ENCODE measurements around the gene BHLHA15.

BHLHA15 gene

DNA sequence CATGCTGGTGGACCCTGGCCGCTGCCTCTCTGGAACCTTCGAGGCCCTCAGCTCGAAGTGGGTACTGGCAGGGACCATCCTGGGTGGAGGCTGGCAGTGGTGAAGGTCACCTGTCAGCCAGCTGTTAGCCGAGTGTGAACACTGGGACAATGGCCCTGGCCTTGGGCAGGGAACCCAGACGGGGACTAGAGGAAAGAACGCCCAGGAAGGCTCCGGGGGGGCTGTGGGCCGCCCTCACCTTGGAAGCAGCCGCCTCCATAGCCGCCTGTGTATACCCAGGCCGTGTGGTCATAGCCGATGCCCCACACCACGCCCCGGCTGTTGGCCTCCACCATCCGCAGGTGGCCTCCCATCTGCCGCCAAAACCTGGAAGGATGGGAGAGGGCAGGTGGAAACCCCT, 17.6 kb downstream of the BHLHA15 start:
- DNase-seq = no peak

GRCh38 chr7:98229441-98229840, 18.2 kb downstream of the BHLHA15 start:
- no peak for DNase-seq

DNA sequence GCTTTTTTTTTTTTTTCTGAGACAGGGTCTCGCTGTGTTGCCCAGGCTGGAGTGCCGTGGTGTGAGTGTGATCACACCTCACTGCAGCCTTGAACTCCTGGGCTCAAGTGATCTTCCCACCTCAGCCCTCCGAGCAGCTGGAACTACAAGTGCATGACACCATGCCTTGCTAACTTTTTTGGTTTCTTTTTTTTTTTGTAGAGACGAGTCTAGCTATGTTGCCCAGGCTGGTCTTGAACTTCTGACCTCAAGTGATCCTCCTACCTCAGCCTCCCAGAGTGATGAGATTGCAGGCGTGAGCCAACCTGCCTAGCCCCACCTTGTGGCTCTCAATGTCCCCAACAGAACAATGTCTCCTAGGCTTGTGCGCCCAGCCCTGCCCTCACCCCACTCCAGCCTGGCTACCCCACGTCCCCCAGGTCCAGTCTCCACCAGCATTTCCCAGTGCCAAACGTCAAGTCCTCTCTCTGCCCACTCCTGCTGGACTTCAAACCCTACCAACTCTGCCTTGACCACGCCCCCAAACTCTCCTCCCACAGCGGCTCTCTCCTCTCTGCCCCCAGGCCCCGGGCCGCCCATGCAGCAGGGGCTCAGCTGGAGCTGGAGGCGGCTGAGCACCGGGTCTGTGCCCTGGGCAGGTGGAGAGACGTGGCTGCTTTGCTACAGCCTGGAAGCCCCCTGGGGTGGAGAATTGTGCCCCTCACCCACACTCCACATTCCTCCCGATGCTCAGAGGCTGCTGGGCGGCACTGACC, 18.9 kb downstream of the BHLHA15 start:
- DNase-seq = no peak

GRCh38 chr7:98230746-98231471, 19.7 kb downstream of the BHLHA15 start:
- no peak for DNase-seq

DNA sequence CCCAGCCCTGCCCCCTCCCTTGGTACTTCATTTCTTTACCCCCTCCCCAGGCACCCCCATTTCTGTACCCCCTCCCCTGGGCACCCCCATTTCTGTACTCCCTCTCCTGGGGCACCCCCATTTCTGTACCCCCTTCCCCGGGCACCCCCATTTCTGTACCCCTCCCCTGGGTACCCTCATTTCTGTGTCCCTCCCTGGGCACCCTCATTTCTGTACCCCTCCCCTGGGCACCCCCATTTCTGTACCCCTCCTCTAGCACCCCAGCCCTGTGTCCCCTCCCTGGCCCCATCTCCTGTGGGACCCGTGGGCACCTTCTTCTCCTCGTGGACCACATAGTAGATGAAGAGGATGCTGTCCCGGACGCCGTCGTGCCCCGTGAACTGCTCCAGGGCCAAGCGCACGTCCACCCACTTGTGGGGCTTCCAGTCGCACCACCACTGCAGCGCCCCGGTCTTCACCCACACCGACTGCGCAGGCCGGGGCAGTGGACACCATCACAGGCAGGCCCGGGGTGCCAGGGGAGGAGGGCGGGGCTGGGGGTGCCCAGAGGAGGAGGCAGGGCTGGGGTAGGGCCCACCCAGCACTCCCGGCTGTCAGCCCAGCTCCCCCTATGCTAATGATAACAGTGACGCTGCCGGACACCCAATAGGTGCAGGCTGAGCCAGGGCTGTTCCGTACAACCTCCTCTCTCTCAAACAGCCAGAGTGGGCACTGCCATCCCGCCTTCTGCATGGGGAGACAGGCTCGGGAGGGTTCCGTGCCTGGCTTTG, 20.4 kb downstream of the BHLHA15 start:
- no peak for DNase-seq

- DNase-seq = no peak
These were observed 21.0 kb downstream of the BHLHA15 start for GRCh38 chr7:98232263-98232585.

GRCh38 chr7:98232799-98233198, 21.6 kb downstream of the BHLHA15 start:
- DNase-seq = no peak

- no peak for DNase-seq
These were observed 22.2 kb downstream of the BHLHA15 start for GRCh38 chr7:98233219-98234070.

DNA sequence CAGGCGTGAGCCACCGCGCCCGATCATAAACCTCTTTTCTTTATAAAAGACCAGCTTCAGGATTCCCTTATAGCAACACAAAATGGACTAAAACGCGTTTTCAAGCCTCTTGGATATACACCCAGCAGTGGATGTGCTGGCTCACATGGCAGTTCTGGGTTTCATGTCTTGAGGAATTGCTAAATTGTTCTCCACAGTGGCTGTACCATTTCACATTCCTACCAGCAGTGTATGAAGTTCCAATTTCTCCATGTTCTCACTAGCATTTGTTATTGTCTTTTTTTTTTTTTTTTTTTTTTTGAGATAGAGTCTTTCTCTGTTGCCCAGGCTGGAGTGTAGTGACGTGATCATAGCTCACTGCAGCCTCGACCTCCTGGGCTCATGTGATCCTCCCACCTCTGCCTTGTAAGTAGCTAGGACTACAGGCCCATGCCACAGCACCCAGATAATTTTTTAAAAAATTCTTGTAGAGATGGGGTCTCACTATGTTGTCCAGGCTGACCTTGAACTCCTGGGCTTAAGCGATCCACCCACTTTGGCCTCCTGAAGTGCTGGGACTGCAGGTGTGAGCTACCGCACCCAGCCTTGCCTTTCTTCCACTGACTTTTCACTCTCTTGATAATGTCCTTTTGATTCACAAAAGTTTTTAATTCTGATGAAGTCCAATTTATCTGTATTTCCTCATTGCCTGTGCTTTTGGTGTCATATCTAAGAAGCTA, 23.3 kb downstream of the BHLHA15 start:
- DNase-seq = no peak

- DNase-seq = no peak
These were observed 24.7 kb downstream of the BHLHA15 start for GRCh38 chr7:98235901-98236300.

DNA sequence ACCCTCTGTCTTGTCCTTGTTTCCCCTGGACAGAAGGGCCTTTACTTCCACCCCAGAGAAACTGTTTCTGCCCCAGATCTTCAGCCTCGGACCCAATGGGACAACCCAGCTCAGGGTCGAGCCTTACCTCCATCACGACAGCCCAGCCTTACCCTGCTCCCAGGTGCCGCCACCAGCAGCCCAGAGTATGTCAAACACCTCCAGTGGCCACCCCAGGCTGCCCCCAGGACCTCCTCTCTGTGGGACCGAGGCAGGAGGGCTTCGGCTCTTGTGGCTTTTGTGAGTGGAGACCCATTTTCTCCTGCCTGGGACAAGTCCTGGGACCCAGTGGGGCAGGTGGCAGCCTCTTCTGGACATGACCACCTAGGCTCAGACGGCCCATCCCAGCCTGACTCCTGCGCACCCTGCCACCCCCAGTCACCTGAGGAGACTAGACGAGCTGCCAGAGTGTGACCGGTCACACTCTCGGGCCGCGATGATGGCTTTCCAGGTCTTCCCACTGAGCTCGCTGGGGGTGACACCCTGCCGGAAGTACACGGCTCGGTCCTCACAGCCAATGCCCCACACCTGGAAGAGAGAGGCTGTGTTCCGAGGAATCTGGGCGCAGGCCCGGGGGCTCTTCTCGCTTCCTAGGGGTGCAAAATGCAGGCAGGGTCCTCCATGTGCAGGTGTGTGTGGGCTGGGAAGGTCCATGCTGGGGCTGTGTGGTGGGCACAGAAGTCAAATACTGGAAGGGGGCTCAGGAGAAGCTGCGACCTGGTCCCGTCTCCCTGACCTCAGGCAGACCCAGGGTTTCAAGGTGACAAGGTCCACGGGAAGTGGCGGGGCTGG, 25.3 kb downstream of the BHLHA15 start:
- no peak for DNase-seq

DNA sequence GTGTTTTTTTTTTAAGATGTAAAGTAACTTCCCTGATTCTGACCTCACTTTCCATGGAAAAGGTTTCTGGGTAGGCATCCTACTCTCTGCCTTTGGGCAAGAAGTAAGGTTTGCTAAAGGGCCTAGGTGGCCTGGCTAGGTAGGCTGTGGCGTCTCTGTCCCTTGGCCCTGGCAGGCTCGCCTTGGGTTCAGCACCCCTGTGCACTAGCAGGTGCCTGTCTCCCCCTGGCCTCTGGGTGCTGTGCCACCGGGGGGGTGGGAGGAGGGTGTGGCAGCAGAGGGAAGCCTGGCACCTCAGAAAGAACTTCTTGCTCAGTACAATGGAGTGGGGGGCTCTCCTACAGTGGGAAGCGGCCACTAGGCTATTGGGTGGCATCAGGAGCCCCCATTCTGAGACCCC, 26.8 kb downstream of the BHLHA15 start:
- no peak for DNase-seq

GRCh38 chr7:98238976-98239375, 27.7 kb downstream of the BHLHA15 start:
- no peak for DNase-seq

DNA sequence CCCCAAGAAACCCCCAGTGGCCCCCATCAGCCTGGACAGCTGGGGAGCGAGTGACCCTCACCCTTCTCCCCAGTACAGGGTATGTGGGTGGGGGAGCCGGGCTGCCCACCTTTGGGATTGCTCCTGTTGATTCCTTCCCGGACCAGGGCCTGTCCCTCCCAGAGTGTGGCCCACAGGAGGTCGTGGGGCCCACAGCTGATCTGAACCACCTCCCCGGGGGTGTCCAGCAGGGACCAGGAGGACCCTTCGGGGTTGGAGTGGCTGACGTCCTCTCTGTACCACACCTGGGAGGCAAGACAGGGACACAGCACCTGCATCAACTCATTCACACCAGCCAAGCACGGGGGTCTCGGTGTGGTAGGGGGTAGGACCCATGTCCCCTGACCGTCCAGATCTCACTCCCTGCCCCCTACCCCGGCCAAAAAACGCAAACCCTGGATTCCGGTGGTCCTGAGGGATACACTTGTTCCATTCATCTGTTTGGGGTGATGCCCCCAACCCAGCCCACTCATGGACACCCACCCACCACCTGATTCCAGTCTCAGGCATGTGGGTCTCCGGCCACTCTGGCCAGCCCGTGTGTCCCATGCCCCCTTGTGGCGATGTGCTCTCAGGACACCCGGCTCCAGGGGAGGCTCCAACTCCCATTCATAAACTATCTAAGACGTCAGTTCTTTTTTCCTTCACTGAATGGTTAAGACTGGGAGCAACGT, 29.9 kb downstream of the BHLHA15 start:
- no peak for DNase-seq

GRCh38 chr7:98241674-98242241, 30.5 kb downstream of the BHLHA15 start:
- no peak for DNase-seq

GRCh38 chr7:98242342-98242741, 31.1 kb downstream of the BHLHA15 start:
- no peak for DNase-seq

- no peak for DNase-seq
These were observed 31.7 kb downstream of the BHLHA15 start for GRCh38 chr7:98242934-98243333.

DNA sequence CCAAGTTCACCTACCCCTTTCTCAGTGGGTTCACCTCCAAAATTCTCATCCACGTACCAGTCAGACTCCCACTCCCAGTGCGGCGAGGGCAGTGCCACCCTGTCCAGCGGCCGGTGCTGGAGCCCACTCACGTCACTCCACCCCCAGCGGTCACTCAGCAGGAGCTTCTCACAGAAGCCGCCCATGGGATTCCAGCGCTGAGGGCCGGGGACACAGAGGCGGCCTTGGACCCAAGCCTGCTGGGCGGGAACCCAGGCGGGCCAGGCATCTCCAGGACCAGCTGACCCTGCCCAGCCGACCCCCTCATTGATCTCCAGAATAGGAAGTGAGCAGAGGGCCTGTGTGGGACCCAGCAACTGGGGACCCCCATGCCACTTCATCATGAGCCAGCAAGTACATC, 33.6 kb downstream of the BHLHA15 start:
- no peak for DNase-seq

- DNase-seq = no peak
These were observed 36.9 kb downstream of the BHLHA15 start for GRCh38 chr7:98248156-98248555.

DNA sequence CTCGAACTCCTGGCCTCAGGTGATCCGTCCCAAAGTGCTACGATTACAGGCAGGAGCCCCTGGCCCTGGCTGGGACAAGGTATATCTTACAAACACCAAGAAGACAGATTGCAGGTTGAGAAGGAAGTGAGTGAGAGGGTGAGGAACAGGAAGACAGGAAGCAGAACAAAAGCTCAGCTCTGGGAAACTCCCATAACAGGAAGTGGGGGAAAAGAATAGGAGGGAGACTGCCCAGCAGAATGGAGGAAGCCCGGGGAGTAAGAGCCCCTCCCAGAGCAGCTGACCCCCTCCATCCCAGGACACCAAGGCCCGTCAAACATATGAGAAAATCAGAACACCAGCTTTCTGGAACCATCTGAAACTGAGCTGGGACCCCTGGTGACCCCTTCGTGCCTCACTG, 37.9 kb downstream of the BHLHA15 start:
- no peak for DNase-seq

Measured in central memory CD4-positive, alpha-beta T cell (primary cell).